ENCODE measurements around the gene COPZ1. TPM values are rescaled to one million over a fixed set of nuclear protein-coding genes. Genes with fewer than 3 reads are reported as not detected.

COPZ1 gene
- polyA plus RNA-seq, 3 donors = 242 to 260 (median 254) TPM

DNA sequence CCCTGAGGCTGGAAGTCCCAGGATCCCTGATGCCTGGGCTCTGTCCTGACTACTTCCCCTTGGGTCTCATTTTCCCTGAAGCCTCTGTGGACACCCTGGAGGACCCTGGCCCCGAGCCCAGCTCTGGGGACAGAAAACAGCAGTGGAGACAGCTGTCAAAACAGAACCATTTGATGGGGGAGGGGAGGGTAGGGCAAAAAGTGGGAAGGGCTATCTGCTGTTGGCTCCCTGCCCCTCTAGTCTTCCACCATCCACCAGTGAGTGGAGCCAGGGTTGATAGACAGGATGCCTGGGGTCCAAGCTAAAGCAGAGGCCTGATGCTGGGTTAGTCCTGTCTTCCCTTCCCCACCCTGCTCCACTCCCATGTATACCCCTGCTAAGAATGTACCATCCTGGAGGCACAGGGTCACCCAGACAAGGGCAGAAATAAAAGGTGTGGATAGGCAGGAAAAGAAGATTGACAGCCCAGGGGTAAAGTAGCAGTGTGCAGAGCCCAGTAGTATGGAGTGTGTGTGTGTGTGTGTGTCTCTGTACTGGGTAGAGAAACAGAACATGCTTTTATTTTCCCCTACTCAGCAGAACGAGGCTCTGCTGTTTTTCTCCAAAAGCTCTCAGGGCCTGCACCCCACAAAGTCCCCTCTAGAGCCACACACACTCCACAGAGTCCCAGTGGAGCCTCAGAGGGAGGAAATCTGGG, 49.8 kb downstream of the COPZ1 start:
- no peak for DNase-seq (ENCODE audit: low read depth in 3 of 3, low spot score in 2 of 3)

DNA sequence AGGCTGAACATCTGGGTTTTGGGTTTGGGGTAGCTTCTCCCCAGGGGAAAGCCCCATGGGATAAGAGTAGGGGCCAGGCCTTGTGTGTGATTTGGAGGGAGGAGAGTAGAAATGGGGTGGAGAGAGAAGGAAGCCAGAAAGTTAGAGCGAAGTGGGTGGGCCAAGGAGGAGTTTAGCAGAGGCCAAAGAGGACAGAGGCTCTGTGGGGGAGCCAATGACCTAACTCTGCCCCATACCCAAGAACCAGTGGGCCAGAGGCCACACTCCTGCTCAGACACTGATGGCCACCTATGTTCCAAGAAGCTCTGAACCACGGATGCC, 50.3 kb downstream of the COPZ1 start:
- no peak for DNase-seq (ENCODE audit: low read depth in 3 of 3, low spot score in 2 of 3)

DNA sequence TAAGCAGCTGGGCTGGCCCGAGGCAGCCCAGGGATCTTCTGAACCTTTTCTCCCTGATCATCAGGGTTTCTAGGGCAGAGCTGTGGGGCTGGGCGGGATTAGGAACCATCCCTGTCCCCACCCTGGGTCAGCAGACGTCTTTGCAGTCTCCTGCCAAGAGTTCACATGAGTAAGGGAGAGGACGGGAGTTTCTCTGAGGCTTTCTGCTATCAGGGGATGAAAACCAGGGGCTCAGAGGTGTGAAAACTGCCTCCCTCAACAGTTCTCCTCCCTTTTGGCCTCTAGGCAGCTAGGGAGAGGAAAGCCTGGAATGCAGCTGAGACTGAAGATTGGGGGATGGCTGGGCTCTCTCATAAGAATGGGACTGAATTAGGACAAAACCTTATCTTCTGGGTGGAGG, 51.7 kb downstream of the COPZ1 start:
- no peak for DNase-seq (ENCODE audit: low read depth in 3 of 3, low spot score in 2 of 3)

DNA sequence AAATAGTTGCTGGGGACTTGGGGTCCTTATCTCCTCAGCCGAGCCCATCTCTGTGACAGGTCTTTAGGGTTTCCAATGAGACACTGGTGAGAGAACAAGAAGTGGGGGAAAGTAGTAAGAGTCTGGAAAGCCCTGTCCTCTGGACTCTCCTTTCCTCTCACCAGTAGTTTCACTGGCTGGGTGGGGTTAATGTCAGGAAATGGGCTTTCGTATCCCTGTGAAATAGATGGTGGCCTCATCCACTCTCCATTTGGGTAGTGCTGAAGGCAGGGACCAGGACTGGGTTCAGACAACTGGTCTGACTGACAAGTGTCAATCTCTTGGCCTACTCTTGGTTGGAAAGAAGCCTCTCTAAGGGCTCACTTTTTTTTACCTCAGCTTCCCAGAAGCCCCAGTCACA, 52.1 kb downstream of the COPZ1 start:
- DNase-seq (ENCODE audit: low read depth in 3 of 3, low spot score in 2 of 3) = no peak

DNA sequence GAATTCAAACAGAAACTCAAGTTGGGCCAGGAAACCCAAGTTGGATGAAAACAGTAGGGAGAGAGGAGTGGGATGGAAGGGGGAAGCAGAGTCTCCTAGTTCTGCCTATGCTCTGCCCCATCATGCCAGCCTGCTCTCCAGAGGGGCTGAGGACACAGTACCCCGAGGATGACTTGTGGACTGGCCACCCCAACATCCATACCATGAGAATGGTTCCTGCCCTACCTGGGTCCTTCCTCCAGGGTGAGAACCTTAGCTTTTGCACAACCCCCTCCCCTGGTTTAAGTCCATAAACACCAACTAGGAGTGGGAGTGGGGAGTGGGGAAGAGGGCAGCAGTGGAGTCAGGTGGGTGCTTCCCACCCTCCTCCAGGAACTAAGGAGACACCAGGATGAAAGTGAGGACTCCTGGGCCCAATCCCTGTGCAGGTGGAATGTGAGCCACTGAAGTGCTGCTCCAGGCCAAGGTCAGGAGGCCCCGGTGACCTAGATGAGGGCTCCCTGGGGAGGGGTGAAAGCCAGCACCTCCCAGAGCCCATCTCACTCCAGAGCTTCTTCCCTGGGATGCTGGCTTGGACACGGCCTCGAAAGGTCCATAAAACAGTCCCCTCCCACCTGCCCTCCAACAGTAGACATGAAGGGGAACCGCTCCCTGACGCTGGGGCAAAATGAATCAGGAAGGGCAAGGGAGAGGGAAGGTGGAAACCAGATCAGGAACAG, 53.0 kb downstream of the COPZ1 start:
- no peak for DNase-seq (ENCODE audit: low read depth in 3 of 3, low spot score in 2 of 3)

DNA sequence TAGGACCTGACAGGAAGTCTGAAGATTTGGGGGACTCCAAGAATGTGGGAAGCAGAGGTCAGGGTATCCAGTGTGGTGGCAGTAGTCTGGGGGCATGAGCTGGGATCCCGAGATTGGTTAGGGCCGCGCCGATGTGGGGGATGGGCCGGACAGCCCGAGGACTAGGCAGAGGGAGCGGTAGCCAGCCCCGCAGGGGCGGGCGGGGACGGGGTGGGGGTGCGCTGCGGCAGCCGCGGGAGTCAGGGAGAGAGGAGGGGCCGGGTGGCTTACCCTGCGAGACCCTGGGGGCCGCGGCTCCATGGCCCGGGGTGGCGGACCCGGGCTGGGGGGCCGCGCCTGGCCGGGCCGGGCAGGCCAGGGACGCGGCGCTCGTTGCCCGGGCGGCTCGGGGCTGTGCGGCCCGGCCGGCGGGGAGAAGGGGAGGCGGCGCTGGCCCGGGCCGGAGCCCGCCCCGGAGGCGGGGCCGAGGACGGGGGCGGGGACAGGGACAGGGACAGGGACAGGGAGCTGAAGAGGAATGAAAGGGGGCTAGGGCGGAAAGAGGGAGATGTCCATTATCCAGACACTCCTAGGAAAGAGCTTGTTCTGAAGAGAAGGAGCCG, 54.0 kb downstream of the COPZ1 start:
- DNase-seq (ENCODE audit: low read depth in 3 of 3, low spot score in 2 of 3) = no peak

DNA sequence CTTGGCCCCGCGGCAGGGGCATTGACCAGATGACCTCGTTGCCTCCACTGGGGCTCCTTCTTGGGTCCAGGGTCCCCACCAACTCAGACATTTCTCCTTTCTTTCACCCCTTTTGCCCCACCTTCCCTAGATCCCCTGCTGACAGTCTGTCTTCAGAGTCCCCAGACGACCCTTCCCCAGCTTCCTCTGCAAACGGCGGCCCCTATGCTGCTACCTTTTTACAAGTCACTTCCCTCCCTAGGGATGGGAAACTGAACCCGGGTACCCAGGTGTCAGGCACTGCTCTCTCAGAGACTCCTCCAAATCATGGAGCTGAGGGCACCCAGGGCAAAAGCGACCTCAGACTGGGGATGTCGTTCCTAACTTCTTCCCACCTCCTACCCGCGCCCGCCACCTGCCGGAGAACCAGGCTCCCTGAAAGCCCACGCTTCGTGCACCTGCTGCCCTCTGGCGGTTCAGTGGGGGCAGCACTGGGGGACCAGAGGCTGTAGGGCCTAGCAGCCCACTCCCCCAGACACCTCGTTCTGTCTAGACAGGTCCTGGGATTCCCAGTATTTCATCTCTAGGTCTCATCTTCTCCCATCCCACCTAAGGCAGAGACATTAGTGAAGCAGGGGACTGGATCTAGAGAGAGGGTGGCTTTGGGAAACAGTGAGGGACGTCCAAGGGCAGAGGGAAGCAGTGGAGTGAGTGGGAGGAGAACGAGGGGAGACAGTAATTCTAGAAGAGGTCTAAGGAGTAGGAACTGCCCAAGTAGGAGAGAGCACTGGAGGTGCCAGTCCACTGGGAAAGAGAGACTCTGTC, 54.7 kb downstream of the COPZ1 start:
- DNase-seq (ENCODE audit: low read depth in 3 of 3, low spot score in 2 of 3) = peak in 1 of 3 donors; percentile 83

DNA sequence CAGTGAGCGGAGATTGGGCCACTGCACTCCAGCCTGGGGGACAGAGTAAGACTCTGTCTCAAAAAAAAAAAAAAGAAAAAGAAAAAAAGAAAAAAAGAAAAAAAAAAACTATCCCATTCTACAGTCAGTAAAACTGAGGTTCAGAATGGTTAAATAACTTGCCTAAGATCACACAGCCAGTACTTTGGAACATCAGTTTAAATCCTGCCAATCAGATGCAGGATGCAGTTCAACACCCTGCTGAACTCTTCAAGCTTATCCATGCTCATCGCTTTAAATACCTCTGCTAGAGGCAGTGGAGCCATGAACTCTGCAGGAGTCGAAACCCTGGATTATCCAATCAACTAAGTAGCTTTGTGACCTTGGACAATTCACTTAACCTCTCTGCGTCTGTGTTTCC, 56.2 kb downstream of the COPZ1 start:
- no peak for DNase-seq (ENCODE audit: low read depth in 3 of 3, low spot score in 2 of 3)

DNA sequence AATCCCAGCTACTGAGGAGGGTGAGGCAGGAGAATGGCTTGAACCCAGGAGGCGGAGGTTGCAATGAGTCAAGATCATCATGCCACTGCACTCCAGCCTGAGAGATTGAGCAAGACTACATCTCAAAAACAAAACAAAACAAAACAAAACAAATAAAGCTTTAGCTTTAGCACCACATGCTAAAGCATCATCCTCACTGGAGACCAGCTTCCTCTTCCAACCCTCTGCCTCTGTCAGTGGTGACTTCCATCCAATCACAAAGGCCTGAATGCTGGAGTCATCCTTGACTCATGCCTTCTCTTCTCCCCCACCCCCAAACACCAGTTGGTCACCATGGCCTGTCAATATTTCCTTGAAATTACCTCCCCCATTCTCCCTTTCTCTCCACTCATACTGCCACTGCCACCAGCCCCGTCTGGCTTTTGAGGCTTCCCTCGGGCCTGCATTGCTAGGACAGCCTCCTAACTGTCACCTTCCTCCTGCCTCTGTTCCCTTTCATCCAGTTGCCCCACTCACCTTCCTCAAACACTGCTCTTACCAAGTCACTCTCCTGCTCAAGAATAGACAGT, 58.2 kb downstream of the COPZ1 start:
- no peak for DNase-seq (ENCODE audit: low read depth in 3 of 3, low spot score in 2 of 3)

DNA sequence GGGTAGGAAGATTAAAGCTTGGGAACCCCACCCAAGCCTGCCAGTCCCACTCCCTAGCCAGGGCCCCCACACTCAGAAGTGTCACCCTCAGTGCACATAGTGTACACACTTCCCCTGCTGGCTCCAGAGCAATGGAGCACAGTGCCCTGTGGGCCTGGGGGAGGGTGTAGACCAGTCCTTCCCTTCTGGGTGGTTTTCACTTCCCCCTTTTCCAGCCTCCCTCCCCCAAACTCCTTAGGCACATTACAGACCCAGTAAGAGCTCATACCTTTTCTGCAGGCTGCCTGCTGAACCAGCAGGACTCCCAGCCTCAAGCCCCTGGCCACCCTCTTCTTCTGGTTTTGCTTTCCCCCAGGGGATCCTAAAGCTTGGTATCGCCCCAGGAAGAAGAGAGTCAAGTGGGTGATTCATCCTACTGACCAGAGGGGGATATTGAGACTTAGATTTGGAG, 59.7 kb downstream of the COPZ1 start, which contains the start of gene ZNF385A:
TSS of gene ZNF385A (minus strand) at position 143 of the 451 bp plus-strand sequence. CDS start 219 bp downstream, outside the sequence.
- DNase-seq (ENCODE audit: low read depth in 3 of 3, low spot score in 2 of 3) = no peak

DNA sequence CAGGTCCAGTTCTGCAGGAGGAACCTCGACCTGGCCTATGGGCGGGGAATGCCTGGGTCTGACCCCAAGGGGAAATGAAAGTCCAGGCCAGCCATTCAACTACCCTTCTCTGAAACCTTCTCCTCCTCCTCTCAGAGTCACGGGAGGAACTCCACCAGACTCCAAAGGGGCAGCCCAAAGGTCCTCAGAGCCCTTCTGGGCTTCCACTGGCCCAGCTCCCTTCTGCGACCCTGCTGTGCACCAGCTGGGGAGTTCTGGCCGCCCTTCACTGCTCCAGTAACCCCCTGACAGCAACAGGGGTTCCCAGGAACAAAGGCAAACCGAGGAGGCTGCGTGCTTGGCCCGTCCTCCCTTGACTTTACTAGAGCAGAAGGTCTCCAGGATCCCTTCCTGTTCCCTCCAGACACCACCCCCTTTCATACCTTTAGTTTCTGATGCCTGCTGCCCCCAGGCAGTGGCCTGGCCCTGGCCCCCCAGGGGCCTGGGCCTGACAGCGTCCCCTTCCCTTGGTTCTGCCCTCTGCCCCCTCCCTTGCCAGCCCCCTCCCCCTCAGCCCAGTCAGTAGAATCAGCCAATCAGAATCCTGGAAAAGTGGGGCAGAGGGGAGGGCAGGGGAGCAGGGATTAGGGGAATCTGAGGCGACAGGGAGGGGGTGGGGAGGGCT, 60.5 kb downstream of the COPZ1 start:
- DNase-seq (ENCODE audit: low read depth in 3 of 3, low spot score in 2 of 3) = no peak

DNA sequence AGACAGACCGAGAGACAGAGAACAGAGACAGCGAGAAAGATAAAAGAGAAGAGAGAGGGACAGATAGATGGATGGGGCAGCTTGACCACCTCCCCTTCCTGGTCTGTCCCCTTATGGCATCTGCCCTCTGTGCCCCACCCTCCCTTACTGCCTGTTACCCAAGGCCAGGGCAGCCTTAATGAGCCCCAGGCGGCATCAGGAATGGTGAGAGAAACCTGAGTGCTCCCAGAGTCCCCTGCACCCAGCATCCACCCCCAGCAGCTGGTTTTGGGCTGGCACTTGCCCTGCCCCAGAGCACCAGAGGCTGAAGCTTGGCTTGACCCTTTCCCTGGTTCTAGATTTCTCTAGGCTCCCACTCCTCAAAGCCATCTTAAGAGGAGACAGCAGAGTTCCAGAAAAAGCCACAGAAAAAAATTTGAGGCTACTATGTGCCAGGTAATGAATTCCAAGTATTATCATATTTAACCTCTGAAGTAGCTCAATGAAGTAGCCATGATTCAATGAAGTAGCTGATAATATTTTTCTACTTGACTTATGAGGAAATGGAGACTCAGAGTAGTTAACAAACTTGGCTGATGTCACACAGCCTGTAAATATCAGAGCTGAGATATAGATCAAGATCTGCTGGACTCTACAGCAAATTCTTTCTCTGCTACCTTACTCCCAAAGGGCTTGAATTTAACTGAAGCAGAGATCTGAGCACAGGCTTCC, 61.6 kb downstream of the COPZ1 start:
- no peak for DNase-seq (ENCODE audit: low read depth in 3 of 3, low spot score in 2 of 3)

DNA sequence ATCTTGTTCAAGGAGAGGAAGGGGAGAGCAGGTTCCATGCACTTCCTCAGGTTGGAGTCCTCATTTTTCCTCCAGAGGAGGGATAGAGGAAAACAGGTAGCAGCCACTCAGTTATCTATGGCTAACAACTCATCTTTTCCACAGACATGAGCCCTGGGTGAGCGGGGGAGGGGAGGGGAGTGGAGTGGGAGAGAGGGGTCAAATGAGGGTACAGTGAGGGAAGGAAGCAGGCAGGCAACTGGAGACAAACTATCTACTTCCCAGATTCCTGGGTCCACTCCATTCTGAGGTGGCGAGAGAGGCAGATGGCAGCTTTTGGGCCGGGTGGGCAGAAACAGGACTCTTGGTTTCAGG, 62.2 kb downstream of the COPZ1 start:
- DNase-seq (ENCODE audit: low read depth in 3 of 3, low spot score in 2 of 3) = no peak

DNA sequence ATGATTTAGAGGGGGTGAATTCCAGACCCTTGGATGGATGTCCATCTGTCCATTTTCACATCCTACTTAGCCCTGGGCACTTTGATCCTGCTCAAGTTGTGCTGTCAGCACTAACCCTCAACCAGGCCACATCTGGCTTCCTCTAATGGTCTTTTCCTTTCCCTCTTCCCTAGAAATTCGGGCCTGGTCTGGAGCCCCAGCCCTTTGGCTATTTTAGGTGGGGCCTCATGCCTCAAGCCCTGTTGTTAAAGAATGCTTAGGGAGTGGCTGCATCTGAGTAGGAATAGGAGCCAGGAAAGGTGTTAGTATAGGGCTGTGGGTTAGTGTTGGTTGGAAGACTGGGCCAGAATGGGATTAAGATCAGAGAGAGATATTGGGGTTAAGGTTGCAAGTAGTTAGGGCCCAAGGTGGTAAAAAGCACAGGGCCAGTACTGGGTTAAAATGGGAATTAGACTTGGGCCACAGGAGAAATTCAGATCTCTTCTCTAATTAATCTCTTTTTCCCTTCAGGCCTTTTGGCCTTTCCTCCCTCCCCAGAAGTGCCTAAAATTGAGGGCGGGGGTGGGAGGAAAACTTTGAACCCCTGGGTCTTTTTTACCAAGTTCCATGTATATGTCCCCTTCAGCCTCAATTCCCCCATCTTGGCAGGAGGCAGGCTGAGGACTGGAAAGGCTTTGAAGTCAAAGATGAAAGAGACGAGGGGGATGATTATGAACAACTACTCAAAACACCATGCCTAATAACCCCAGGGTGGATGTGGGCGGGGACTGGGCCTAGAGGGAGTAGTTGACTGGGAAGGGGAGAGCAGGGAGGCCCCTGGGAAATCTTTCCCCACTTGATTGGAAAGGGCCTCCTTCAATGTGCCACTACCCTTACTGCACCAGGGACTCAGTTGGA, 63.6 kb downstream of the COPZ1 start:
- DNase-seq (ENCODE audit: low read depth in 3 of 3, low spot score in 2 of 3) = no peak

DNA sequence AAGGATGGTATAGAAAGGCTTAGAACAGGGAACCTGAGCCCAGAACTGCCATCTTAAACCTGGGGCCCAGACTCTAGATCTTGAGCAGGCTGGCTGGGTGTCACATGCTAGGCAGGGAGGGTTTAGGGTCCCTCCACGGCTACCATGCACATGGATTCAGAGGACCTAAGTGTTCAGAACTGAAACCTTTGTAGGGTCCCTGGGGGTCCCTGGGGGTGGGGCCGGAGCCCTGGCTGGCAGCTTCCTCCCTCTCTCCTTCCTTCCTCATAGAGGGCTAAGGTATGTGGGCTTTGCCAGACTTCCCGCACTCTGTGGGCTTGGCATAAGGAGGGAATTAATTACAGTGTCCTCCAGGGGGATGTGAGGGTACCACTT, 64.2 kb downstream of the COPZ1 start:
- DNase-seq (ENCODE audit: low read depth in 3 of 3, low spot score in 2 of 3) = no peak

DNA sequence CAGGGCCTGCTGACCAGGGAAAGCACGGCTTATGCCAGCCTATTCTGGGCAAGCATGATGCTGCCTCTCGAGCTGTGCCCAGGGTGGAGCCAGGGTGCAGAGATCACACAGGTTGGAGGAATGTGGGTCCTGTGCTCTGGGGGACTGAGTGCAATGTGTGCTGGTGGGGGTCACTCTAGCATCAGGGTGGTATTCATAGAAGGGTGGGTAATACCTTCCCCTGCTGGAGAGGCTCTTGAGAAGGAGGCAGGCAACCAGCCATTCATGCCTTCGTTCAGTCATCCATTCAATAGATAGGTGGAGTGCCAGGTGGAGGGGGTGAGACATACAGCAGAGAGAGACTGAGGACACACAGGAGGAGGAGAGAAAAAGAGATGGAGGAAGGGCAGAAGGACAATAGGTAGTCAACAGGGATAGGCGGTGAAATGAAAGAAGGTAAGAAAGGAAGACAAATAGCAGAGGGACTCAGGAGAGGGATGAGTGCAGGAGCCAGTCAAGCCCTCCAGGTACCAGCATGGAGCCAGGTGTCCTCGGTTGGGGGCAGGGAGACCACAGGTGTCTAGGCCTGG, 64.8 kb downstream of the COPZ1 start:
- no peak for DNase-seq (ENCODE audit: low read depth in 3 of 3, low spot score in 2 of 3)

DNA sequence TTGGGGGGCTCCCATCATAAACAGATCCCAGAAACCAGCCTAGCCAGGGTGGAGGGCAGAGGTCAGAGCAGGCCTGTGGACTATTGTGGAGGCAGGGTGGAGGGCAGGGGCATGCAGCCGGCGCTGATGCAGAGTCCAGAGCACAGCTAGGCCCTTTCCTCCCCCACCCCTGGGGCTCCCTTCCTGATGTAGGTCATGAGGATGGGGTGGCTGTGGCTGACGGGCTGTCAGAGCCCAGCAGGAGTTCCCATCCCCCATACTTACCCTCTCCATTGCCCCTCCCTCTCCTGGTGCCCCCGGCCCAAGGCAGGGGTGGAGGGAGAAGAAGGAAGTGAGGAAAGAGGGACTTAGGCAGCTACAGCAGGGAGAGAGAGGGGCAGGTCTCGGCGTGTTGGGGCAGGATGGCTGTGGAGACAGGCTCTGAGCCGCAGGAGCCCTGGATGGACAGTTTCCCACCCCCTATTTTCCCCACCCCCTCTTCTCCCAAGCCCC, 65.3 kb downstream of the COPZ1 start:
- DNase-seq (ENCODE audit: low read depth in 3 of 3, low spot score in 2 of 3) = no peak

All from right renal cortex interstitium (tissue), 3 donors.